K562 (cell line): ENCODE results near the gene R3HDM2. TPM values are rescaled to one million over a fixed set of nuclear protein-coding genes. Genes with fewer than 3 reads are reported as not detected.

ENCODE experiments used
- CBFA2T2 ChIP-seq: fragments of 450-650 bp; conservative IDR thresholded peaks from 2 replicates; pipeline ENCODE4 v1.6.1; 2017; ENCODE audit warnings: mild to moderate bottlenecking
- CBX1 ChIP-seq: sonication (generic); IDR thresholded peaks from 2 replicates; pipeline ENCODE4 v1.6.1; 2016; ENCODE audit warnings: antibody characterized with exemption, low read depth, mild to moderate bottlenecking
- FOS ChIP-seq: IDR thresholded peaks from 3 replicates; pipeline ENCODE4 v1.6.1; 2011; ENCODE audit not compliant: insufficient read length; ENCODE audit errors: extremely low read depth
- HCFC1 ChIP-seq: IDR thresholded peaks from 2 replicates; pipeline ENCODE4 v1.6.1; 2012; ENCODE audit warnings: low read depth, low read length, improper control_type of control experiment
- IRF2 ChIP-seq: sonication (generic); formaldehyde crosslinking; IDR thresholded peaks from 2 replicates; pipeline ENCODE4 v1.8.1; 2022; ENCODE audit warnings: mild to moderate bottlenecking, missing genetic modification reagents
- MTA2 ChIP-seq: fragments of 450-650 bp; IDR thresholded peaks from 2 replicates; pipeline ENCODE4 v1.6.1; 2016; ENCODE audit warnings: low read depth
- MYC ChIP-seq, 2 experiments: fragments of 250-450 bp in 1 of 2; sonication (Bioruptor Pico) in 1 of 2; IDR thresholded peaks; 2 replicates each; pipeline versions ENCODE4 v1.5.1 to v1.6.1; 2012 to 2021; ENCODE audit warnings: low read depth in 2 of 2, borderline replicate concordance in 1 of 2, improper control_type of control experiment in 1 of 2, low read length in 1 of 2, mild to moderate bottlenecking in 1 of 2, moderate library complexity in 1 of 2
- NONO ChIP-seq, 2 experiments: fragments of 200-400 bp in 1 of 2; fragments of 450-650 bp in 1 of 2; formaldehyde crosslinking in 1 of 2; IDR thresholded peaks; 2 replicates each; pipeline ENCODE4 v1.6.1; 2017; ENCODE audit warnings: low read depth in 2 of 2, mild to moderate bottlenecking in 2 of 2, moderate library complexity in 2 of 2, low read length in 1 of 2
- PCBP2 ChIP-seq: fragments of 200-400 bp; formaldehyde crosslinking; IDR thresholded peaks from 2 replicates; pipeline ENCODE4 v1.6.1; 2018; ENCODE audit warnings: low read length, low read depth, mild to moderate bottlenecking, moderate library complexity; ENCODE audit not compliant: poor library complexity, severe bottlenecking
- PHF20 ChIP-seq: fragments of 450-650 bp; IDR thresholded peaks from 2 replicates; pipeline ENCODE4 v1.6.1; 2018; ENCODE audit not compliant: partially characterized antibody
- POLR2H ChIP-seq: IDR thresholded peaks from 2 replicates; pipeline ENCODE4 v1.6.1; 2016; ENCODE audit warnings: missing genetic modification characterization, low read depth, mild to moderate bottlenecking, control low read depth, missing compliant biosample characterization, moderate library complexity
- PTTG1 ChIP-seq: fragments of 450-650 bp; IDR thresholded peaks from 2 replicates; pipeline ENCODE4 v1.6.1; 2016; ENCODE audit warnings: low read depth, mild to moderate bottlenecking, missing genetic modification characterization, missing compliant biosample characterization
- RBM39 ChIP-seq: fragments of 200-400 bp; formaldehyde crosslinking; optimal IDR thresholded peaks from 2 replicates; pipeline ENCODE3; 2018; ENCODE audit warnings: low read depth, low read length
- SNIP1 ChIP-seq: fragments of 450-650 bp; IDR thresholded peaks from 2 replicates; pipeline ENCODE4 v1.7.1; 2017; ENCODE audit warnings: low read depth, mild to moderate bottlenecking
- TGIF2 ChIP-seq: sonication (generic); formaldehyde crosslinking; IDR thresholded peaks from 2 replicates; pipeline ENCODE4 v1.8.1; 2022; ENCODE audit warnings: mild to moderate bottlenecking, missing genetic modification reagents, moderate library complexity
- XRCC5 ChIP-seq: fragments of 200-400 bp; formaldehyde crosslinking; IDR thresholded peaks from 2 replicates; pipeline ENCODE4 v1.6.1; 2017; ENCODE audit warnings: low read depth, mild to moderate bottlenecking, low read length
- ZBTB17 ChIP-seq: fragments of 450-650 bp; formaldehyde crosslinking; IDR thresholded peaks from 2 replicates; pipeline ENCODE4 v1.4.0; 2020; ENCODE audit warnings: mild to moderate bottlenecking
- ZNF354B ChIP-seq: fragments of 250-450 bp; sonication (Bioruptor Pico); IDR thresholded peaks from 2 replicates; pipeline ENCODE4 v1.4.0; 2020
- ZNF408 ChIP-seq: fragments of 250-450 bp; sonication (Bioruptor Pico); IDR thresholded peaks from 2 replicates; pipeline ENCODE4 v1.4.0; 2020; ENCODE audit warnings: low read depth, mild to moderate bottlenecking, moderate library complexity
- ZNF41 ChIP-seq: fragments of 250-450 bp; sonication (Bioruptor Pico); conservative IDR thresholded peaks from 2 replicates; pipeline ENCODE4 v1.4.0; 2020; ENCODE audit warnings: mild to moderate bottlenecking
- ZNF589 ChIP-seq: fragments of 200-800 bp; sonication (Bioruptor generic); IDR thresholded peaks from 2 replicates; pipeline ENCODE4 v1.6.1; 2016; ENCODE audit warnings: low read depth, missing genetic modification characterization, missing compliant biosample characterization
- polyA plus RNA-seq, 8 experiments: library from polyadenylated mRNA; depleted of rRNA in 4 of 8; stranded (reverse) in 5 of 8; unstranded in 3 of 8; fragments of >200 nt; fragmentation: Nextera tagmentation in 2 of 8; fragmentation: Illumina TruSeq in 1 of 8; extraction: Ambion mirVana in 2 of 8; extraction: Trizol in 1 of 8; gene quantifications; 2 replicates each; pipeline versions ENCODE4 v1.2.1 to v1.2.3, GENCODE V29; 2011 to 2014; ENCODE audit warnings: inconsistent platforms in 1 of 8, missing spikeins in 1 of 8
- total RNA-seq, 7 experiments: library from RNA; depleted of rRNA in 6 of 7; stranded (reverse); fragments of >200 nt in 6 of 7; fragmentation: Illumina TruSeq in 2 of 7; extraction: Trizol in 2 of 7; gene quantifications; 2 replicates each; pipeline versions ENCODE4 v1.2.1 to v1.2.3, GENCODE V29; 2011 to 2021; ENCODE audit warnings: low replicate concordance in 1 of 7
- TF ChIP-seq, protein P1 (sequence below): sonication (generic); formaldehyde crosslinking; IDR thresholded peaks from 2 replicates; pipeline ENCODE4 v1.8.0; 2022; ENCODE audit warnings: mild to moderate bottlenecking, missing genetic modification reagents
- TF ChIP-seq, protein P2 (sequence below): IDR thresholded peaks from 2 replicates; pipeline ENCODE4 v1.6.1; 2016; ENCODE audit warnings: missing genetic modification characterization, missing compliant biosample characterization

The R3HDM2 gene
- total and polyA plus RNA-seq, 9 of the 15 experiments (the other 6 are each of a cell fraction or from before 2014, with no cell fraction given) = 3.3 to 18.8 (median 9.0) TPM

GRCh38 chr12:57377103-57377840, 53.6 kb downstream of the R3HDM2 start (continued):
- TF ChIP-seq MTA2 (peak; percentile 65), HCFC1 (no peak), ZNF354B (CRISPR knock-in tag) (no peak), XRCC5 (no peak), IRF2 (CRISPR knock-in tag) (no peak), PHF20 (no peak), SNIP1 (no peak), ZNF408 (CRISPR knock-in tag) (no peak), PCBP2 (no peak), FOS (no peak), MYC (IDR thresholded peaks at IDR 0.05; ENCODE audit: low read depth, low read length) (peak; percentile 52; the same call in 1 of the 2 replicates), MYC (CRISPR knock-in tag; IDR thresholded peaks at IDR 0.05; ENCODE audit: borderline replicate concordance, low read depth) (no peak), CBX1 (no peak), PTTG1 (tag) (no peak), CBFA2T2 (peak; percentile 80), TGIF2 (CRISPR knock-in tag) (no peak), ZNF41 (CRISPR knock-in tag) (no peak), RBM39 (no peak), ZBTB17 (CRISPR knock-in tag) (no peak), ZNF589 (peak; percentile 24; the same call in 1 of the 2 replicates), POLR2H (no peak), NONO (IDR thresholded peaks at IDR 0.05; ENCODE audit: low read depth in 2 of 2, low read length in 1 of 2) (no peak)
- TF ChIP-seq, protein P1, sequence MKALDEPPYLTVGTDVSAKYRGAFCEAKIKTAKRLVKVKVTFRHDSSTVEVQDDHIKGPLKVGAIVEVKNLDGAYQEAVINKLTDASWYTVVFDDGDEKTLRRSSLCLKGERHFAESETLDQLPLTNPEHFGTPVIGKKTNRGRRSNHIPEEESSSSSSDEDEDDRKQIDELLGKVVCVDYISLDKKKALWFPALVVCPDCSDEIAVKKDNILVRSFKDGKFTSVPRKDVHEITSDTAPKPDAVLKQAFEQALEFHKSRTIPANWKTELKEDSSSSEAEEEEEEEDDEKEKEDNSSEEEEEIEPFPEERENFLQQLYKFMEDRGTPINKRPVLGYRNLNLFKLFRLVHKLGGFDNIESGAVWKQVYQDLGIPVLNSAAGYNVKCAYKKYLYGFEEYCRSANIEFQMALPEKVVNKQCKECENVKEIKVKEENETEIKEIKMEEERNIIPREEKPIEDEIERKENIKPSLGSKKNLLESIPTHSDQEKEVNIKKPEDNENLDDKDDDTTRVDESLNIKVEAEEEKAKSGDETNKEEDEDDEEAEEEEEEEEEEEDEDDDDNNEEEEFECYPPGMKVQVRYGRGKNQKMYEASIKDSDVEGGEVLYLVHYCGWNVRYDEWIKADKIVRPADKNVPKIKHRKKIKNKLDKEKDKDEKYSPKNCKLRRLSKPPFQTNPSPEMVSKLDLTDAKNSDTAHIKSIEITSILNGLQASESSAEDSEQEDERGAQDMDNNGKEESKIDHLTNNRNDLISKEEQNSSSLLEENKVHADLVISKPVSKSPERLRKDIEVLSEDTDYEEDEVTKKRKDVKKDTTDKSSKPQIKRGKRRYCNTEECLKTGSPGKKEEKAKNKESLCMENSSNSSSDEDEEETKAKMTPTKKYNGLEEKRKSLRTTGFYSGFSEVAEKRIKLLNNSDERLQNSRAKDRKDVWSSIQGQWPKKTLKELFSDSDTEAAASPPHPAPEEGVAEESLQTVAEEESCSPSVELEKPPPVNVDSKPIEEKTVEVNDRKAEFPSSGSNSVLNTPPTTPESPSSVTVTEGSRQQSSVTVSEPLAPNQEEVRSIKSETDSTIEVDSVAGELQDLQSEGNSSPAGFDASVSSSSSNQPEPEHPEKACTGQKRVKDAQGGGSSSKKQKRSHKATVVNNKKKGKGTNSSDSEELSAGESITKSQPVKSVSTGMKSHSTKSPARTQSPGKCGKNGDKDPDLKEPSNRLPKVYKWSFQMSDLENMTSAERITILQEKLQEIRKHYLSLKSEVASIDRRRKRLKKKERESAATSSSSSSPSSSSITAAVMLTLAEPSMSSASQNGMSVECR (CRISPR knock-in tag) = no peak
- TF ChIP-seq, protein P2, sequence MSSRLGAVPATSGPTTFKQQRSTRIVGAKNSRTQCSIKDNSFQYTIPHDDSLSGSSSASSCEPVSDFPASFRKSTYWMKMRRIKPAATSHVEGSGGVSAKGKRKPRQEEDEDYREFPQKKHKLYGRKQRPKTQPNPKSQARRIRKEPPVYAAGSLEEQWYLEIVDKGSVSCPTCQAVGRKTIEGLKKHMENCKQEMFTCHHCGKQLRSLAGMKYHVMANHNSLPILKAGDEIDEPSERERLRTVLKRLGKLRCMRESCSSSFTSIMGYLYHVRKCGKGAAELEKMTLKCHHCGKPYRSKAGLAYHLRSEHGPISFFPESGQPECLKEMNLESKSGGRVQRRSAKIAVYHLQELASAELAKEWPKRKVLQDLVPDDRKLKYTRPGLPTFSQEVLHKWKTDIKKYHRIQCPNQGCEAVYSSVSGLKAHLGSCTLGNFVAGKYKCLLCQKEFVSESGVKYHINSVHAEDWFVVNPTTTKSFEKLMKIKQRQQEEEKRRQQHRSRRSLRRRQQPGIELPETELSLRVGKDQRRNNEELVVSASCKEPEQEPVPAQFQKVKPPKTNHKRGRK (tag) = no peak
